Mesodermal cell (in vitro differentiated cells): ENCODE measurements around the gene ENDOU.
"Not testable (repeated sequence)": the region's sequence is repeated elsewhere in the genome, so short reads cannot be mapped to it uniquely, and the experiment has no call there.

ENCODE experiments used
- H3K27ac ChIP-seq: 2 replicates; pipeline ENCODE4 v1.7.0; 2013; ENCODE audit warnings: mild to moderate bottlenecking, low read depth, low read length, moderate library complexity; ENCODE audit not compliant: severe bottlenecking
- H3K36me3 ChIP-seq: 2 replicates; pipeline ENCODE4 v1.7.1; 2013; ENCODE audit warnings: mild to moderate bottlenecking, low read length, moderate library complexity; ENCODE audit not compliant: control insufficient read depth, insufficient read depth
- H3K4me1 ChIP-seq: one replicate; pipeline ENCODE4 v1.7.1; 2013; ENCODE audit warnings: mild to moderate bottlenecking, low read length; ENCODE audit not compliant: insufficient read depth, control insufficient read depth, poor library complexity, severe bottlenecking
- H3K4me3 ChIP-seq: 2 replicates; pipeline ENCODE4 v1.7.0; 2013; ENCODE audit warnings: low read length, control low read depth, mild to moderate bottlenecking; ENCODE audit not compliant: insufficient read depth, poor library complexity, severe bottlenecking; ENCODE audit errors: extremely low read depth
- H3K9me3 ChIP-seq: 2 replicates; pipeline ENCODE4 v1.7.1; 2013; ENCODE audit warnings: mild to moderate bottlenecking, low read length, moderate library complexity; ENCODE audit not compliant: control insufficient read depth
- WGBS, 2 experiments: methylation state at CpG; one replicate each; pipeline ENCODE4 v1.1.5; 2013; ENCODE audit warnings: missing lambda C conversion rate in 2 of 2; ENCODE audit not compliant: insufficient coverage in 2 of 2; 5-methylcytosine and 5-hydroxymethylcytosine counted together

ENDOU gene

GRCh38 chr12:47667935-47668334 lies 57.4 kb downstream of the ENDOU start:
- WGBS, 2 experiments, result 100% methylated on average over 3 of the region's 6 CpGs; no CpG with 5 or more reads in 1 of the 2 experiments
- not testable (repeated sequence) for H3K4me3 ChIP-seq, H3K27ac ChIP-seq, H3K4me1 ChIP-seq, H3K9me3 ChIP-seq
- peaks cover 39% of the 10 kb centered on the region for H3K36me3 ChIP-seq
